H9 (cell line): ENCODE measurements around the gene MADCAM1. TPM values are rescaled to one million over a fixed set of nuclear protein-coding genes. Genes with fewer than 3 reads are reported as not detected.

Source experiments
- DNase-seq: peaks from one replicate; pipeline ENCODE4 v3.0.0-alpha.2; 2017
- H2AFZ ChIP-seq: one replicate; pipeline ENCODE4 v1.6.1; 2013; ENCODE audit warnings: mild to moderate bottlenecking, low read length, control low read depth, moderate library complexity
- H2AK5ac ChIP-seq: 2 replicates; pipeline ENCODE4 v1.6.1; 2013; ENCODE audit warnings: low read length, control low read depth, mixed read lengths; ENCODE audit not compliant: insufficient read length
- H2BK120ac ChIP-seq: one replicate; pipeline ENCODE4 v1.6.1; 2013; ENCODE audit warnings: low read depth, mild to moderate bottlenecking, low read length, control low read depth, inconsistent platforms; ENCODE audit not compliant: poor library complexity, severe bottlenecking
- H2BK12ac ChIP-seq: 2 replicates; pipeline ENCODE4 v1.6.1; 2013; ENCODE audit warnings: low read length, control low read depth, mixed read lengths, low read depth; ENCODE audit not compliant: insufficient read length
- H2BK15ac ChIP-seq: 2 replicates; pipeline ENCODE4 v1.6.1; 2013; ENCODE audit warnings: low read depth, low read length, control low read depth
- H2BK20ac ChIP-seq: one replicate; pipeline ENCODE4 v1.6.1; 2013; ENCODE audit warnings: low read depth, mild to moderate bottlenecking, low read length, control low read depth, inconsistent platforms; ENCODE audit not compliant: poor library complexity, severe bottlenecking
- H2BK5ac ChIP-seq: 2 replicates; pipeline ENCODE4 v1.6.1; 2013; ENCODE audit warnings: low read length, control low read depth, mixed read lengths; ENCODE audit not compliant: insufficient read length
- H3K14ac ChIP-seq: 2 replicates; pipeline ENCODE4 v1.6.1; 2013; ENCODE audit warnings: low read length, control low read depth; ENCODE audit not compliant: insufficient read depth
- H3K18ac ChIP-seq: 2 replicates; pipeline ENCODE4 v1.6.1; 2013; ENCODE audit warnings: low read depth, mild to moderate bottlenecking, mixed read lengths, low read length, control low read depth; ENCODE audit not compliant: insufficient read length
- H3K23ac ChIP-seq: 2 replicates; pipeline ENCODE4 v1.6.1; 2013; ENCODE audit warnings: low read length, control low read depth, mixed read lengths, low read depth; ENCODE audit not compliant: insufficient read length
- H3K23me2 ChIP-seq: 2 replicates; pipeline ENCODE4 v1.6.1; 2013; ENCODE audit warnings: low read depth, mild to moderate bottlenecking, mixed read lengths, low read length, control low read depth; ENCODE audit not compliant: insufficient read length, poor library complexity, severe bottlenecking
- H3K27ac ChIP-seq: 2 replicates; pipeline ENCODE4 v1.5.1; 2013; ENCODE audit warnings: low read length, control low read depth, mixed read lengths, low read depth; ENCODE audit not compliant: insufficient read length
- H3K27me3 ChIP-seq: 2 replicates; pipeline ENCODE4 v1.6.1; 2013; ENCODE audit warnings: low read length, control low read depth, inconsistent platforms; ENCODE audit not compliant: insufficient read depth
- H3K4ac ChIP-seq: 2 replicates; pipeline ENCODE4 v1.6.1; 2013; ENCODE audit warnings: low read depth, mild to moderate bottlenecking, control low read depth, inconsistent platforms, low read length, moderate library complexity
- H3K4me1 ChIP-seq: 2 replicates; pipeline ENCODE4 v1.6.1; 2013; ENCODE audit warnings: low read length, control low read depth, inconsistent platforms; ENCODE audit not compliant: insufficient read depth
- H3K4me2 ChIP-seq: 2 replicates; pipeline ENCODE4 v1.6.1; 2013; ENCODE audit warnings: low read length, control low read depth, mixed read lengths; ENCODE audit not compliant: insufficient read length, insufficient read depth
- H3K56ac ChIP-seq: 2 replicates; pipeline ENCODE4 v1.6.1; 2013; ENCODE audit warnings: low read depth, mild to moderate bottlenecking, mixed read lengths, low read length, control low read depth; ENCODE audit not compliant: insufficient read length
- H3K79me1 ChIP-seq: 2 replicates; pipeline ENCODE4 v1.6.1; 2013; ENCODE audit warnings: low read depth, mild to moderate bottlenecking, moderate library complexity, low read length, control low read depth, inconsistent platforms; ENCODE audit not compliant: insufficient read depth, poor library complexity, severe bottlenecking
- H3K79me2 ChIP-seq: 2 replicates; pipeline ENCODE4 v1.6.1; 2013; ENCODE audit warnings: low read length, control low read depth, inconsistent platforms; ENCODE audit not compliant: insufficient read depth
- H3K9ac ChIP-seq: 2 replicates; pipeline ENCODE4 v1.6.1; 2013; ENCODE audit warnings: low read length, control low read depth, mixed read lengths; ENCODE audit not compliant: insufficient read length; ENCODE audit errors: extremely low read depth
- H3K9me3 ChIP-seq: one replicate; pipeline ENCODE4 v1.6.1; 2013; ENCODE audit warnings: low read depth, low read length, inconsistent platforms; ENCODE audit not compliant: control insufficient read depth
- H3T11ph ChIP-seq: one replicate; pipeline ENCODE4 v1.6.1; 2013; ENCODE audit warnings: mild to moderate bottlenecking, low read length, control low read depth, inconsistent platforms
- H4K20me1 ChIP-seq: one replicate; pipeline ENCODE4 v1.6.1; 2013; ENCODE audit not compliant: control insufficient read depth, insufficient read length, insufficient read depth
- H4K5ac ChIP-seq: 2 replicates; pipeline ENCODE4 v1.6.1; 2013; ENCODE audit warnings: low read depth, mild to moderate bottlenecking, mixed read lengths, low read length, control low read depth; ENCODE audit not compliant: insufficient read length
- H4K8ac ChIP-seq: replicated peaks from 2 replicates; pipeline ENCODE4 v1.6.1; 2013; ENCODE audit warnings: low read length, control low read depth, mixed read lengths, low read depth; ENCODE audit not compliant: insufficient read length
- H4K91ac ChIP-seq: 2 replicates; pipeline ENCODE4 v1.6.1; 2013; ENCODE audit warnings: low read depth, mild to moderate bottlenecking, moderate library complexity, mixed read lengths, low read length, control low read depth; ENCODE audit not compliant: insufficient read length
- H3K27ac Mint-ChIP-seq, 3 experiments: 2 replicates in 2 of 3; 3 replicates in 1 of 3; pipeline ENCODE4 v1.8.0; 2020 to 2021; ENCODE audit warnings: mixed read lengths in 3 of 3, mild to moderate bottlenecking in 1 of 3, moderate library complexity in 1 of 3
- H3K27me3 Mint-ChIP-seq: 2 replicates; pipeline ENCODE4 v1.8.0; 2021; ENCODE audit warnings: low read depth, mild to moderate bottlenecking, moderate library complexity, mixed read lengths
- H3K36me3 Mint-ChIP-seq, 3 experiments: 2 replicates in 2 of 3; 3 replicates in 1 of 3; pipeline ENCODE4 v1.8.0; 2020 to 2021; ENCODE audit warnings: low read depth in 3 of 3, mixed read lengths in 3 of 3; ENCODE audit not compliant: insufficient read depth in 1 of 3
- H3K4me1 Mint-ChIP-seq, 2 experiments: 2 replicates each; pipeline ENCODE4 v1.8.0; 2020; ENCODE audit warnings: mixed read lengths in 2 of 2
- H3K4me3 Mint-ChIP-seq, 2 experiments: 2 replicates in 1 of 2; 3 replicates in 1 of 2; pipeline ENCODE4 v1.8.0; 2020 to 2021; ENCODE audit warnings: mild to moderate bottlenecking in 2 of 2, mixed read lengths in 2 of 2, moderate library complexity in 1 of 2
- H3K9me3 Mint-ChIP-seq, 2 experiments: 2 replicates in 1 of 2; 3 replicates in 1 of 2; pipeline ENCODE4 v1.8.0; 2020; ENCODE audit warnings: mild to moderate bottlenecking in 2 of 2, mixed read lengths in 2 of 2, moderate library complexity in 1 of 2
- WGBS: extraction: QIAGEN DNeasy Blood & Tissue Kit; methylation state at CpG from one replicate; pipeline ENCODE4 v1.1.7; 2013; ENCODE audit warnings: missing lambda C conversion rate, low lambda C conversion rate, mixed read lengths; ENCODE audit not compliant: insufficient read length; ENCODE audit errors: extremely low coverage; 5-methylcytosine and 5-hydroxymethylcytosine counted together
- total RNA-seq: library from RNA; stranded (reverse); gene quantifications from 2 replicates; pipeline ENCODE4 v1.2.1, GENCODE V29; 2021
- TF ChIP-seq, protein P1 (sequence below): fragments of 200-600 bp; sonication (generic); conservative IDR thresholded peaks from 3 replicates; pipeline ENCODE4 v1.8.0; 2021; ENCODE audit warnings: antibody characterized with exemption, mild to moderate bottlenecking

MADCAM1 gene
- total RNA-seq, 1 experiment from 2014 or later = 1.2 TPM

DNA sequence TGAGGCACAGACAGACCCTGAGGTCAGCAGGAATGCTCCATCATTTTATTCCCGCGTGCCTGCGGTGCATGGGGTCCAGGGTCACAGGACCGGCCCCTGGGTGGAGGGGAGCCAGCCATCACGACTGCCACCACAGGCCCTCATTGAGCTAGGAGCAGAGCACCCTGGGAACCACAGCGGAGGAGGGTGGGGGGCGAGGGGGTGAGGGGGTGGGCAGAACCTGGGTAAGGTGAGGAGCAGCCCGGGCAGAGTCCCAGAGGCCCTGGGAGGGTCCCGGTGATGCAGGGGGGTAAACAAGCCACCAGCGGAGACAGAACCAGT lies 1.2 kb upstream of the MADCAM1 start:
- Histone ChIP-seq H3K18ac (no peak overlapping the region), H4K91ac (no peak overlapping the region), H3K27ac (no peak overlapping the region), H3K23me2 (peaks cover 9% of the 10 kb centered on the region), H3K9me3 (no peaks in the 10 kb centered on the region), H3K79me1 (no peaks in the 10 kb centered on the region), H2BK120ac (no peak overlapping the region), H2AFZ (no peak overlapping the region), H4K5ac (no peak overlapping the region), H2AK5ac (no peak overlapping the region), H3K4ac (no peak overlapping the region), H3K23ac (no peak overlapping the region), H3K27me3 (peaks cover 14% of the 10 kb centered on the region; the same call in 1 of the 2 replicates), H3K79me2 (no peaks in the 10 kb centered on the region), H3K4me2 (peak overlapping the region; percentile 45), H2BK12ac (no peak overlapping the region), H3K56ac (no peak overlapping the region), H2BK20ac (no peak overlapping the region), H2BK5ac (no peak overlapping the region), H4K20me1 (no peaks in the 10 kb centered on the region), H3K14ac (no peak overlapping the region), H4K8ac (no peak overlapping the region), H3K4me1 (no peaks in the 10 kb centered on the region), H3T11ph (no peak overlapping the region), H3K9ac (no peak overlapping the region), H2BK15ac (no peak overlapping the region; the same call in 1 of the 2 replicates)
- Mint-ChIP-seq H3K4me3 (peak overlapping the region in 1 of 2 experiments; percentile 48; a peak in 2 of 5 replicates), H3K36me3 (peaks cover 0 to 2% (median 0%) of the 10 kb centered on the region in 3 experiments; a peak in 2 of 7 replicates), H3K4me1 (peaks cover 0 to 18% of the 10 kb centered on the region in 2 experiments; a peak in 2 of 4 replicates), H3K9me3 (peaks cover 8 to 10% of the 10 kb centered on the region in 2 experiments; a peak in 4 of 5 replicates), H3K27ac (no peak overlapping the region; a peak in 1 of 7 replicates), H3K27me3 (peaks cover 40% of the 10 kb centered on the region)
- TF ChIP-seq, protein P1, sequence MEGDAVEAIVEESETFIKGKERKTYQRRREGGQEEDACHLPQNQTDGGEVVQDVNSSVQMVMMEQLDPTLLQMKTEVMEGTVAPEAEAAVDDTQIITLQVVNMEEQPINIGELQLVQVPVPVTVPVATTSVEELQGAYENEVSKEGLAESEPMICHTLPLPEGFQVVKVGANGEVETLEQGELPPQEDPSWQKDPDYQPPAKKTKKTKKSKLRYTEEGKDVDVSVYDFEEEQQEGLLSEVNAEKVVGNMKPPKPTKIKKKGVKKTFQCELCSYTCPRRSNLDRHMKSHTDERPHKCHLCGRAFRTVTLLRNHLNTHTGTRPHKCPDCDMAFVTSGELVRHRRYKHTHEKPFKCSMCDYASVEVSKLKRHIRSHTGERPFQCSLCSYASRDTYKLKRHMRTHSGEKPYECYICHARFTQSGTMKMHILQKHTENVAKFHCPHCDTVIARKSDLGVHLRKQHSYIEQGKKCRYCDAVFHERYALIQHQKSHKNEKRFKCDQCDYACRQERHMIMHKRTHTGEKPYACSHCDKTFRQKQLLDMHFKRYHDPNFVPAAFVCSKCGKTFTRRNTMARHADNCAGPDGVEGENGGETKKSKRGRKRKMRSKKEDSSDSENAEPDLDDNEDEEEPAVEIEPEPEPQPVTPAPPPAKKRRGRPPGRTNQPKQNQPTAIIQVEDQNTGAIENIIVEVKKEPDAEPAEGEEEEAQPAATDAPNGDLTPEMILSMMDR = no peak
- no peak for DNase-seq
- no CpG with 5 or more reads among the region's 10 CpGs for WGBS
